GM19467 (cell line): ENCODE data around the gene SERPINE2.

Source experiments
- ATAC-seq: cut with Tn5 transposase; IDR thresholded peaks from one replicate; pipeline ENCODE4 v1.9.1; 2021; ENCODE audit warnings: mild to moderate bottlenecking, moderate library complexity; ENCODE audit not compliant: unreplicated experiment

SERPINE2 gene, protein sequence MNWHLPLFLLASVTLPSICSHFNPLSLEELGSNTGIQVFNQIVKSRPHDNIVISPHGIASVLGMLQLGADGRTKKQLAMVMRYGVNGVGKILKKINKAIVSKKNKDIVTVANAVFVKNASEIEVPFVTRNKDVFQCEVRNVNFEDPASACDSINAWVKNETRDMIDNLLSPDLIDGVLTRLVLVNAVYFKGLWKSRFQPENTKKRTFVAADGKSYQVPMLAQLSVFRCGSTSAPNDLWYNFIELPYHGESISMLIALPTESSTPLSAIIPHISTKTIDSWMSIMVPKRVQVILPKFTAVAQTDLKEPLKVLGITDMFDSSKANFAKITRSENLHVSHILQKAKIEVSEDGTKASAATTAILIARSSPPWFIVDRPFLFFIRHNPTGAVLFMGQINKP

DNA sequence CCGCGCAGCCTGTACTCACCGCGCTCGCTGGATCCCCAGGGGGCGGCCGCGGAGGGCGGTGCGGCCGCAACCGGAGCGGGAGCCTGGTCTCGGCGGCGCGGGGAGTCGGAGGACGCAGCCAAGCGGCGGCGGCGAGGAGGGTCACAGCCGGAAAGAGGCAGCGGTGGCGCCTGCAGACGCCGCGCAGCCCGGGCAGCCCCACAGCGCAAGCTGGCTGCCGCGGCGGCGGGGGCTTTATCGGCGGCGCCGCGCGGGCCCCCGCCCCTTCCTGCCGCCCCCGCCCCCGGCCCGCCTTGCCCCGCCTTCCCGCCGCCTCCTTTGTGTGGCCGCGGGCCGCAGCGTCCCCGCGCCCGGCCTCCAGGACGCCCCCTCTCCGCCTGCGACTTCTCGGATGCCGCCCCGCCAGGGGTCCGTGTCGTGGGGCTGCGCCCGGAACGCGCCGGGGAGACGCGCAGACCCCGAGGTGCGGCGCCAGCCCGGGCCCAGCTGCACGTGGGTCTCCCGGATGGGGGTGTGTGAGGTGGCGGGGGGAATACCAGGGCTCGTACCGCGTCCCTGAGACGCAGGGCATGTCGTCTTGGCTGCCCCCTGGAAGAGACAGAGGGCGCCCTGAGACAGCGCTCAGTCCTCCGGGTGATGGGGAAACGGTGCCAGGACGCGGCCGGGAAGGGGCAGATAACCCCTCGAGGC lies at the start of gene SERPINE2:
SERPINE2 (minus strand) TSS at position 207 of the 690 bp plus-strand sequence. CDS start 37,386 bp downstream, outside the sequence.
- peak; percentile 51 for ATAC-seq

DNA sequence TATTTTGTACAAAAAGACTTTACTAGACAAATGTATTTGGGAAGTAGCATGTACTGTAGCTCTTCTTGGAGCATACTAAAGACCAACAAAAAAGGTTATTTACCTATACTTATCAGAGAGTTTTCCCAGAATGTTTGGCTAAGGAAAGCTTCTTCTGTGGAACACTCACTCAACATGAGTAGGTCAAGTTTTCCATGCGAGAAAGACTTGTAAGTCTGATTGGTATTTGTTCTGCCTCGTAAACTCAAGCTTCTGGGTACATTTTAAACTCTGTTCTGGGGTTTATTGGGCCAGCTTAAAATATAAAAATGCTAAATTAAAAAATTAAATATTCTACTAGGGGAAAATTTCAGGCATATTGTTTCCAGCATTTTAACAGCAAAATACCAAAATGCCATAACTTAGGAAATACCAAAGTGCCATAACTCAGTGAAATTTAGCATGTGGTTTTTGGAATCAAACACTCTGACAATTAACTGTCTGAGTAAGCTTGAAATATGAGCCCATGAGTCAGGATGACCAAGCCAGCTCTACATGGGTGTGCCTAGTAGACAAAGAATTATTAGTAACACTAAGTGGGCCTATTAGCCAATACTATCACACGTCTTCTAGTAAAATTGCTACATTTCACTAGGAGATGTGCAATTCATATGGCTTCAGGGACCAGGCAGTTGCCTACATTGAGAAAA lies 47.3 kb upstream of the SERPINE2 start:
- no peak for ATAC-seq

DNA sequence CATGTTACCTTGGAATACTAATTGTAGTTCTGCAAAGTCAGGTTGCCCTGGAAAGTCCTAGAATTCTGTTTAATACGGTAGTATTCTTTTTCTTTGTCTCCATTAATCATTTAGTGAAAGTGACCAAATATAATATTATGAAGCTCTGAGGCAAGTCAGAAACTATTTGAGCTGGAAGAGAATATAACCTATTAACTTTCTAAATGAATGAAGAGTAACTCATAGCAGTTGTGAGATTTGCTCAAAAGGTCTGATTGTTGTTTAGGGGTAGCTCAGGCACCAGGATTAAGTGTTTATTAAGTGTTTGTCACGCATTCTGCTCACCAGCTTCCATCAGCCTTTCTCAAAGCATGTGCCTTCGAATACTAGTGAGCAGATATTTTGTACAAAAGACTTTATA lies 46.7 kb upstream of the SERPINE2 start:
- no peak for ATAC-seq

DNA sequence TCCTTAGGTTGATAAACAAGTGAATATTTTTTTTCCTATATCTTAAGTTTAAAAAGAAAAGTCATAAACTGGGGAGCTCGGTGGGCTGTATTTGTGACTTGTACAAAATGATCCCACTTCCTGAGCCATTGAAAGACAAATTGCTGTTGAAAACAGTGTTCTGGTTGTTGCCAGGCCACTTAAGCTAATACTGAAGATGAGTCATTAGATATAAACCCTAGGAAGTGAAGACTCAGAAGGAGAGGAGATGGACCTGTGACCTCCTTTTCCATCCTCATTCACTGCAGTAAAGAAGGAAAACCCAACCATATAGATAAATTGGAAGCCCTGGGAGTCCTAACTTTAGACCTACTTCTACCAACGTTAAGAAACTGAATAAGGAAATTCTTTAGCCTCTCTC lies 46.2 kb upstream of the SERPINE2 start:
- ATAC-seq: no peak

DNA sequence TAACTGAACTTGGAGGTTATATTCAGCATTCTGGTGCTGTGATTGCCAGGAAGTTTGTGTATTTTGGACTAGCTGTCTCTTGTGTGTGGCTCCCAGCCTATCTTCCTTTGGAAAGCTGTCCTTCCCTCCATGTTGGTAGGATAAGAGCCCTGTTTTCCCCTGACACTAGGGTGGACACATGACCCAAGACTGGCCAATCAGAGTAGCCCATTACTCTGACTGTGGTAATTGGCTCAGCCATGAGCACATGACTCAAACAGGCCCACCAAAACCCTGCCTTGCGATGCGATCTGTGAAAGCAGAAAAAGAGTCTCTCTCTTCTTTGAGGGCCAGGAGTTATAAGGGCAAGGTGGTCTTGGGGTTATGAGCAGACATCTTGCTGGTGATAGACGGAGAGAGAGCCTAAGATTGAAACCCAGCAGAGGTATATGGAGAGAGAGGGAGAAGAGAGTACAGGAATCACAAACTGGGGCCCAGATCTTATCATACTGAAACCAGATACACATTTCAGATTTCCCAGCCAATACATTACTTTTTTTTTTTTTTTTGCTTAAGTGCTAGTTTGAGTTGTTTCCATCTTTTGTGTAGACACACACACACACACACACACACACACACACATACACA lies 45.3 kb upstream of the SERPINE2 start:
- no peak for ATAC-seq

DNA sequence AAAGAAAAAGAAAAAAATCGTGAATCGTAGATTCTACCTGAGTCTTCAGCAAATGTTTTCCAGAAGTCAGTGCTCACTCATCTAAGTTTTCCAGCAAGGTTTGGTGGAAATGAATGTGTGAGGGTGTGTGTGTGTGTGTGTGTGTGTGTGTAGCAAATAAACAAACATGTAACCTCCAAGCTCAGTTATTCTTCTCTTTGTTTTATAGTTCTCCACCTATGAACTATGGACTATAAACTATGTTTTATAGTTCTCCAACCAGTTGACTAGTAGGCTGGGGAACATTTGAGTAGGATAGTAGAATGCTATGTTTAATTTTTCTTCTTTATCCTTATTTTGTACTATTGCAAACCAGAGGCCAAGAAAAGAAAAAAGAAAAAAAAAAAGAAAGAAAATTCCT lies 44.6 kb upstream of the SERPINE2 start:
- no peak for ATAC-seq

DNA sequence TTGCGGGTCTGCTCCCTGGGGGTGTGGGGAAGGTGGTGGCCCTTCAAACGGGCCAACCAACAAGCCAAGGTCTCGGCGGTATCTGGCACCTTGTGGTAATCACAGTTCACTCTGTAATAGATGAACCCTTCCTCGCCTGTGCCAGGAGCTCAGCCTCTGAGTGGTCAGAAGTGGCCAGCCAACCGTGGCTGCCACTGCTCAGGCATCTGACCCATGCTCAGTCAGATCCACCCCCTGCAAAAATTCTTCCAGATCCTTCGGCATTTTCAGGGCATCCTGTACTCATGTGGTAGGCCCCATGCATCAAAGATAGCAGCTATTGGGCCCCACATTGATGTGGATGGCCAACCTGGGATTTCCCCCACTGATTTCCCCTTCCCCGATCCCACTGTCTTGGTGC lies 39.6 kb upstream of the SERPINE2 start:
- no peak for ATAC-seq

DNA sequence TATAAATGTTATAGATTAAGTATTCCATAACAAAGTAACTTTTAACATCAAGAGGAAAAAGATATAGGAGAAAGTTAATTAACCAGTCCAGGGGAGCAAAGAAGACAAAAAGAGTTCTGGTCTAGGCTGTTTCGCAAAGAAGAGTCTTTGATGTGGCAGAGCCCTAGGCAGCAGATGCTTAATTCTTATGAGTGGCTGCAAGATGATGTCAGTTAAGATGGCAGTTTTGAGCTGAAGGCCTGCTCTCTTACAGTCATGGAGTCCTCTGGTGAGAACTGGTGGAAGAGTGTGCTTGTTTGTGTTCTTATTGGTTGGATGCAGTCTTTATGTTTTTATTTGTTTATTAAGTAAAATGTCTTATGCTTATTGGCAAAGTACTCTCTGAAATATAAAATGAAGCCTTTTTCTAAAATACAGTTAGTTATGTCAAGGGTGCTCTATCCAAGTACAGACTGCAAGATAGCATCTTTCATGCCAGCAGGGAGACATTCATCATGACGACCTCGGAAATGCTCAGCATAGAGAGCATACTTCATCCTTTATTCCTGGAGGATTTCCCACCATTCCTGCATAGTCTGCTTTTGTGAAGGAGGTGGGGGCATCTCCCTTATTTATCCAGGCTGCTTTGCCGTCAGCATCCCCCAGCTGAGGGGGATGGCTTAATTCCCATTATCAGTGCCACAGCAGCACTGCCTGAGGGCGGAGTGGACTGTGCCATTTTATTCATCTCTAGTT lies 38.9 kb upstream of the SERPINE2 start:
- no peak for ATAC-seq

DNA sequence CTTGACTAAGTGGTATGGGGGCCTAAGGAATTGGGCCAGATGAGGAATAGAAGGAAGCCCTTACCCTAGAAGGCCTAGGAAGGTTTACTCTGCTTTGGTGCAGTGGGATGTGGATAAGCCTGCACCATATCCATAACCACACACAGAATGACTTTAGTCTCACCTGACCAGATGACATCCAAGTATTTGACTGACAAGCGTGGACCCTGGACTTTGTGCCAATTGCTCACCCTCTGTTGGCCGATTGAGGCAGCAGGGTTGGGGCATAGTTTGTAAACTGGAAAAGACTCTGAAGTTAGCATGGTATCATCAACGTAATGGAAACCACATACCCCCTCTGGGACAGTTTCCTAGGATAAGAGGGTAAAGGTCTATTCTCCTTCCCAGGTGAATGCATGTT lies 36.5 kb upstream of the SERPINE2 start:
- no peak for ATAC-seq

DNA sequence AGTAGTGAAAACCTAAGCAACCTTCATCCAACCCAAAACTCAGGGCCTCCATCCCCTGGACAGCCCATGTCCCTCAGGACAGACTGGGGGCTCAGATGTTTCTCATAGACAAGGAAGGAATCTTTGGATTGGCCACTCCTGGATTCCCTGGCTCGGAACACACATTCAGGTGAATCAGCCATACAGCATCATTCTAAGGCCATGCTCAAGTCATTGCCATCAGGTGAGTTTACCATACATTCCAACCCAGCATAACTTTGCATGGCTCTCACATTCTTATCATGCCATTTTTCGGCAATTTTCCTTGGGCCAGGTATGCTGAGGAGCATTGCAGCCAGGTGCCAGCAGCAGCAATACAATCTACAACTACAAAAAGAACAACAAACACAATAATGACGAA lies 34.6 kb upstream of the SERPINE2 start:
- ATAC-seq: no peak

DNA sequence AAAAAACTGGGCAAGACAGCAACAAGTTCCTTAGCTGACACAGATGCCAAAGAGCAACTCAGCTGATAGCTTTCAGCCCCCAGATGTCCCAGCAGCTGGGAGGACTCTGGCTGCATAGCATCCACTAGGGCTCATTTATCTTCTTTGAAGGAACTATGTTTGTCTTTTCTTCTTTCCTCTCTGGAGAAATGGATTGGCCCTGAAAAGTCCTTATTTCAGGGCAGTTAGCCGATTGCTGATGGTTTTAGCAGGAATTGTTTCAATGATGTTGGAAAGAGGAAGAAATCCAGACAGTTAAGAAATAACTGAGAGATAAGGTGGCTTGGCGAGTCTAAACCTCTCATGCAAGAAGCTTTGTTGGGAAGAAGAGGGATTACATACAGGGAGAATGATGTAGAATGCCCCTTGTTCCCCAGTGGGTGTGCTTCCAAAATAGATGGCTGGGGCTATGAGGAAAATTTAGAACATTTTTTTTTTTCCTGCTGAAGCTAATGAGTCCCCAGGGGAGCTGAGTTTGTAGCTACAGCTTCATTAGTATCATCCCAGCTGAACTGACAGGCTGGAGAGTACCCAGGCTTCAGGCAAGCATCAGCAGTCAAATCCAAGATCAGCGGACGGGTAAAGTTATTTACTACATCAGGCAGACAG lies 33.6 kb upstream of the SERPINE2 start:
- no peak for ATAC-seq

DNA sequence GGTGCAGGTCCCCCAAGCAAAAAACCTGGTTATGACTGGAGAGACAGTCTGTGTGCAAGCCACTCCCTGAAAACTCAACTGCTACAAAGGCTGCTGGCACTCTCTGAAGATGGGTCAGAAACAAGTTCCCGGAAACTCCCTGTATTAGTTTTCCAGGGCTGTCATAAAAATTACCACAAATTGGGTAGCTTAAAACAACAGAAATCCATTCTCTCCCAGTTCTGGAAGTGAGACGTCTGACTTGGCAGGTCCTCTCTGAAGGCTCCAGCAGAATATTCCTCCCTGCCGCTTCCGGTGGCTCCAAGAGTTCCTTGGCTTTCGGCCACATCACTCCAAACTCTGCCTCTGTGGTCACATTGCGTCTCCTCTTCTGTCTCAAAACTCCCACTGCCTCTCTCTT lies 30.1 kb upstream of the SERPINE2 start:
- no peak for ATAC-seq

DNA sequence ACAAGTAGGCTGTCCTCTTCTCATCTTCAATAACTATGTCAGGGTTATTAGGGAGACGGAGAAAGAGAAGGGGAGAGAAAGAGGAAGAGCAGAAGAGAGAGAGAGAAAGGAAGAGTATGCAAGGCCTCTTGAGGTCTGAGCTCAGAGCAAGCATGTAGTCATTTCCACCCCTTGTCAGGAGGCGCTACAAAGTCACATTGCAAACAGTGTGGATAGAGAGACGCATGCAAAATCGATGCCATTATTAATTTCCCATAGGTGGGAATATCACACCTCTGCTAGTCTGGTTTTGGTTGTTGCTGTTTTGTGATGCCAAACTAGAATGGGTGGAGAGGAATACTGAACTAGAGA lies 24.2 kb upstream of the SERPINE2 start:
- peak; percentile 24 for ATAC-seq

DNA sequence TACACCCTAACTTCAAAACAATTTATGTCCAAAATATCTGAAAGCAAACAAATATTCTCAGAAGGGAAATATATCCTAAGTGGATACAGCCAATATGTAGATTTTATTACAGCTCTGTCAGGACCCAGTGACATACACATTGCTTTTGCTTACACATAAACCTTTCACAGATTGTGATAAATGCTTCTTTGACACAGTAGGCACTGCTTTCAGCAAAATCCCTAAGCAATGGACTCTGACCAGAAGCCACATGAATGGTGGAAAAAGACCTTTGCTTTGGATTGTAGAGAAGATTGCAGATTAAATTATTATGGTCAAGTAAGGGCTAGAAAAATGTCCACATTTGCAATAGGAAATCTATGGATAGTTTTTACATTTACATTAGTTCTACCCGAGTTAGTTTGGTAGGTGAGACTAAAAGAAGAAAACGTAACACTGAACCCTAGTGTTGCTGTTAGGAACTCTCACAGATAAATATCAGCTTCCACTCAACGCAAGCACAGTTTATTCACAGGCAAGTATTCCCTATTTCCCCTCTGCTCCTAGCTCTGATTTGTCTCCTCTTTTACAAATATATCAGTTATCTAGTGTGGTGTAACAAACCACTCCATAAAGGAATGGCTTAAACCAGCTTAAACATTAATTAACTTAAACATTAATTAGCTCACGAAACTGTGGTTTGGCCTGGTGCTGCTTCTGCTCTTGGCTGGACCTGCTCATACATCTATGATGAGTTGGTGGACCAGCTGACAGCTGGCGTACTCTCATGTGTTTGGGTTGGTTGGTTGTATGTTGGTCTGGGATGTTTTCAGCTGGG lies 23.6 kb upstream of the SERPINE2 start:
- peak; percentile 61 for ATAC-seq

DNA sequence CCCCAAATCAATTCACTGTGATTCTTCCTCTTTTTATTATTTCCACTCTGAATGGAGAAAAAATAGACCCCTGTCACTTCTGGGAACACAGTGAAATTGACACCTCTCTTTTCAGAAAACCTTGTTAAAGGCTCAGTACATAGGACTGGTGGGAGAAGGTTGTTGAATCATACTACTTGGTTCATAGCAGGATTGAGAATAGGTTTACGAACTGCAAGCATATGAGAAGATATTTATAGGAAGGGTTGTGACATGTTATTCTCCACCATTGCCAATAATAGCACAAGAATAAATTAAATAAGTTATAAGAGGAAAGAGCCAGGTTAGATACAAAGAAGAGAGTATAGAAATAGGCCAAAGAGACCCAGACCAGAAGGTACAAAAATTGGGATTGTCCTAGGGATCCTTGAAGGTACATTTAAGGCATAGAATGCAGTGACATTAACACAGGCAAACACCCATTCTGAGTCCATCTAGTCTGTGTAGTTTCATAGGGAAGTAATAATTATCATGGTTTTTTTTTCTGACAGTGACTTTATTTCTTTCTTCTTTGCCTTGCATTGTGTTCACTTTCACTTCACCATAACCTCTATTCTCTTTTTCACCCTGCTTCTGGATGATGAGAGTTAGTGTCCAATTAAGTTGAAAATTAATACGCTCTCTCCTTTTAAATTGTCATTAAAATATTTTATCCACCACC lies 21.8 kb upstream of the SERPINE2 start:
- ATAC-seq: no peak

DNA sequence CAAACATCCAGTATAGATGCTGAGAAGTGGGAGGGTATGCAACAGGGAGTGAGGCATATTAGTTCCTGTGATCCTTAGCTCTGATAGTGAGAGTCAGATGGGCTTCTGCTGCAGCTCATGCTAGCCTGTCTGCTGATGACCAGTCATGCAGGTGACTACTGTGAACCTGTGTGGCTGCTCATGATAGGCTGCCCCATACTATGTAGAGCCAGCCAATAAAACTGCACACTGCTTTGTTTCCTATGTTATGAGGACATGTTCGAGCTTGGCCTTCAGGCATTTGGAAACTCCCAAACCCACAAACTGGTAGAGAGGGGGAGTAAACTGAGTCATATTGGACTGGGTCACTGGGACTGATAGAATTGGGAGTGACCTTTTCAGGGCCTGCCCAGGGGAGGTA lies 20.1 kb upstream of the SERPINE2 start:
- ATAC-seq: no peak

DNA sequence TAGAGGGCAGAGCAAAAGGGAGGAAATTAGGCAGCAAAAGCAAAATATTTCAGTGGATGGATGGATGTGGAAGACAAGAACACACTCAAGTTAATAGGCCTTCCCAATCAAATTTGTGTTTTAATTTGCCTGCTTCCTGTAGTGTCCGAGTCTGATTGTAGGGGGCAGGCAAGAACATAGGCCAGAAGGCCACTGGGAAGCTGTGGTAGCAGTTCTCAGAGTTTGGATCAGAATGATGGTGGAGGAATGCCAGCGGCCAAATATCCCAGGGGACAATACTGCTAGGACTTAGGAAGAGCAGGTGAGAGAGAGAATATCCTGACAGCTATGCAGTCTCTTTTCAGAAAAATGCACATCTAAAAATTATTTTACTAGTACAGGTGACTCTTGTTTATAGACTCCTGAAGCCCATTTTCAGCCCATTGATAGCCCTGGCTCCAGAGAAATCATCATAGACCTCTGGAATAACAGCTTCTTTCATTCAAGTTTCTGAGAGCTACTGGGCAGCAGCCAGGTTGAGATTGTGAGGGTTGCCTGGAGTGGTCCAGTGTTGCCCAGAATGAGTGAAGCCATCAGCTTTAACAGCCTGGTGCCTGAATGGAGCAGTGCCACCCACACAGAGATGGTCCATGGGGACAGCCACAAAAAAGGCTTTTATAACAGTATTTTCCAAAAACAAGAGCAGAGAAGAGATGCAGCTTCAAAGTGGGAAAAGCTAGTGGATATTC lies 19.1 kb upstream of the SERPINE2 start:
- no peak for ATAC-seq

DNA sequence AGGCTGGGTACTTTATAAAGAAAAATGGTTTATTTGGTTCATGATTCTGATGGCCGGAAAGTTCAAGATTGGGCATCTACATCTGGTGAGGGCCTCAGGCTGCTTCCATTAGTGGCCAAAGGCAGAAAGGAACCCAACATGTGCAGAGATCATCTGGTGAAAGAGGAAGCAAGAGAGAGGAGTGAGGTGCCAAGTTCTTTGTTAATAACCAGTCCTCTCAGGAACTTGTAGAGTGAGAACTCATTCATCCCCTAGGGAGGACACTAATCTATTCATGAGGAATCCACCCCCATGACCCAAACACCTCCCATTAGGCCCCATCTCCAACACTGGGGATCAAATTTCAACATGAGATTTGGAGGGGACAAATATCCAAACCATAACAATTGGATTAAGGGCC lies 17.8 kb upstream of the SERPINE2 start:
- no peak for ATAC-seq
